Measurements from ENCODE around the gene CX3CL1.
"Not testable (repeated sequence)": the region's sequence is repeated elsewhere in the genome, so short reads cannot be mapped to it uniquely, and the experiment has no call there.

CX3CL1 gene

GRCh38 chr16:57382535-57383275, 10.4 kb downstream of the CX3CL1 start:
- no peak for DNase-seq (ENCODE audit: low spot score)

- peak; percentile 16 for DNase-seq (ENCODE audit: low spot score)
These were observed 11.3 kb downstream of the CX3CL1 start for GRCh38 chr16:57383276-57384247.

GRCh38 chr16:57384248-57385070, 12.2 kb downstream of the CX3CL1 start:
- DNase-seq (ENCODE audit: low spot score): no peak

GRCh38 chr16:57385083-57385482, 12.8 kb downstream of the CX3CL1 start:
- no peak for DNase-seq (ENCODE audit: low spot score)

GRCh38 chr16:57386381-57386951, 14.2 kb downstream of the CX3CL1 start:
- DNase-seq (ENCODE audit: low spot score): no peak

GRCh38 chr16:57387598-57388354, 15.5 kb downstream of the CX3CL1 start:
- DNase-seq (ENCODE audit: low spot score): no peak

GRCh38 chr16:57388359-57389086, 16.2 kb downstream of the CX3CL1 start:
- peak; percentile 52 for DNase-seq (ENCODE audit: low spot score)

- DNase-seq (ENCODE audit: low spot score): no peak
These were observed 16.8 kb downstream of the CX3CL1 start for GRCh38 chr16:57389087-57389468.

- no peak for DNase-seq (ENCODE audit: low spot score)
These were observed 18.5 kb downstream of the CX3CL1 start for GRCh38 chr16:57390636-57391295.

- DNase-seq (ENCODE audit: low spot score): no peak
These were observed 19.0 kb downstream of the CX3CL1 start for GRCh38 chr16:57391300-57391699.

GRCh38 chr16:57391708-57392107, 19.4 kb downstream of the CX3CL1 start:
- DNase-seq (ENCODE audit: low spot score): no peak

GRCh38 chr16:57392694-57393093, 20.4 kb downstream of the CX3CL1 start:
- DNase-seq (ENCODE audit: low spot score): no peak

GRCh38 chr16:57394444-57394843, 22.2 kb downstream of the CX3CL1 start:
- no peak for DNase-seq (ENCODE audit: low spot score)

- DNase-seq (ENCODE audit: low spot score): no peak
These were observed 22.7 kb downstream of the CX3CL1 start for GRCh38 chr16:57395026-57395425.

- DNase-seq (ENCODE audit: low spot score): no peak
These were observed 24.5 kb downstream of the CX3CL1 start for GRCh38 chr16:57396786-57397185.

- DNase-seq (ENCODE audit: low spot score): not testable (repeated sequence)
These were observed 25.2 kb downstream of the CX3CL1 start for GRCh38 chr16:57397493-57397892.

GRCh38 chr16:57401943-57402640, 29.8 kb downstream of the CX3CL1 start:
- DNase-seq (ENCODE audit: low spot score): no peak

- no peak for DNase-seq (ENCODE audit: low spot score)
These were observed 31.9 kb downstream of the CX3CL1 start, which contains the start of gene CCL17 for GRCh38 chr16:57403965-57404817. TSS of gene CCL17 (plus strand) at chr16:57404767. CDS start at chr16:57413933, 9,166 bp downstream.
